EL (cell line): ENCODE results near the gene SNAPC4.
"Not testable (repeated sequence)": the region's sequence is repeated elsewhere in the genome, so short reads cannot be mapped to it uniquely, and the experiment has no call there.

Experiments
- DNase-seq: peaks from one replicate; pipeline ENCODE4 v3.0.0-alpha.2; 2016

SNAPC4 gene

GRCh38 chr9:136433849-136434579 lies 34.0 kb upstream of the SNAPC4 start:
- DNase-seq, result no peak

GRCh38 chr9:136433043-136433715 lies 33.2 kb upstream of the SNAPC4 start:
- no peak for DNase-seq

GRCh38 chr9:136432591-136432990 lies 32.6 kb upstream of the SNAPC4 start:
- DNase-seq, result no peak

- no peak for DNase-seq
These were observed 31.9 kb upstream of the SNAPC4 start for GRCh38 chr9:136431782-136432350.

GRCh38 chr9:136430588-136431234 lies 30.7 kb upstream of the SNAPC4 start:
- no peak for DNase-seq

GRCh38 chr9:136429683-136430491 lies 29.9 kb upstream of the SNAPC4 start:
- no peak for DNase-seq

- DNase-seq, result no peak
These were observed 29.2 kb upstream of the SNAPC4 start for GRCh38 chr9:136429075-136429628.

GRCh38 chr9:136426787-136427186 lies 26.8 kb upstream of the SNAPC4 start:
- no peak for DNase-seq

GRCh38 chr9:136425367-136425766 lies 25.4 kb upstream of the SNAPC4 start:
- DNase-seq, result not testable (repeated sequence)

- DNase-seq, result no peak
These were observed 24.9 kb upstream of the SNAPC4 start for GRCh38 chr9:136424750-136425362.

- no peak for DNase-seq
These were observed 23.6 kb upstream of the SNAPC4 start for GRCh38 chr9:136423432-136424146.

GRCh38 chr9:136422876-136423275 lies 22.9 kb upstream of the SNAPC4 start:
- no peak for DNase-seq

- no peak for DNase-seq
These were observed 21.8 kb upstream of the SNAPC4 start for GRCh38 chr9:136421791-136422190.

GRCh38 chr9:136419092-136419420 lies 19.1 kb upstream of the SNAPC4 start:
- DNase-seq, result no peak

- no peak for DNase-seq
These were observed 18.5 kb upstream of the SNAPC4 start for GRCh38 chr9:136418182-136419091.

GRCh38 chr9:136416914-136417313 lies 16.9 kb upstream of the SNAPC4 start:
- DNase-seq, result no peak

- DNase-seq, result no peak
These were observed 16.5 kb upstream of the SNAPC4 start for GRCh38 chr9:136416427-136416826.

GRCh38 chr9:136412962-136413361 lies 13.0 kb upstream of the SNAPC4 start:
- no peak for DNase-seq

- no peak for DNase-seq
These were observed 11.4 kb upstream of the SNAPC4 start for GRCh38 chr9:136411378-136411777.
